ENCODE data around the gene MED29.
A peak's percentile ranks its signal among the peaks of the same experiment; 100 is the strongest.

Gene MED29

DNA sequence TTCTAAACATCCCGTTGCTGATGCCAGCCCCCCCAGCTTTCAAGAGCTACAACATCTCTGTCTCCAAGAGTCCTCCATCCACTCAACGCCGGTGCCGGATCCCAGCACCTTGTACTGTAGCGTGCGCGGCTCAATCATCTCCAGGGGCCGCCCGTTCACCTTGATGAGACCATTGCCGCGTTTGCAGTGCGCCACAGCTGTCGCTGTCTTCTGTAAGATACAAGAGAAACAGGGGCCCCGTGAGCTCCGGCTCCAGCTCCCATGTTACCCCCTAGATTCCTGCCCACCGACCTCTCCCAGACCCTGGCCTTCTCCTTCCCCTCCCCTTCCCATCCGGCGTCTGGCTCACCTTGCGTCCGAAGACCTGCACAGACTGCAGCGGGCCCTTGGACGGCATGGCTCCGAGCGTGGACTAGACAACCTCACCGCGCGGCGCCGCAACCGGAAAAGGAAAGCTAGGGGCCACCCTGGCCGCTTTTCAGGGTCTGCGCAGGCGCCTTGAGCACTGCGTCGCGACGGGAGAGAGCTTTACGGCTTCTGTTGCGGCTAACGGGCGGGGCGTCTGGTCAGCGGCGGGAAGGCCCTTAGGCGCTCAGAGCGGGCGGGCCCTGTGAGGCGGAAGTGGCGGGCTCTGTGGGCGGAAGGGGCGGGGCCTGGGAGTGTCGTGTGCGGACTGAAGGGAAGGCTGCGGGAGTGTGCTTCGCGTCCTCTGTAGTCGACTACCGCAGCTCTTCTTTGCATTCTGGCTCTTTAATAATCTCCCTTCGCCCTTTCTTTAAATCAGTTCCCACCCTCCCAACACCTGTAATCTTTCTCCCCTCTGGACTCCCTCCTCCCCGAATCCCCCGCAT lies 44.5 kb downstream of the MED29 start, which contains the start of gene RPS16:
RPS16 (minus strand) TSS at position 451 of the 851 bp plus-strand sequence; CDS start at position 397, 54 bp downstream.
- no peaks in the 10 kb centered on the region for H3K27me3 ChIP-seq (replicated peaks)
- in situ Hi-C loops (cut with HindIII; ENCODE audit: low pct_ligation_motif_present, low sequenced_read_pairs): no loop called here
- DNase-seq: peak; percentile 95
- peaks cover 35% of the 10 kb centered on the region for H3K36me3 ChIP-seq (replicated peaks)
- H3K4me3 ChIP-seq (ENCODE audit: low read depth, low read length): peak within 1 kb of the TSS; percentile 97
- peak within 1 kb of the TSS; percentile 99 for H3K27ac ChIP-seq
- TF ChIP-seq, protein P1, sequence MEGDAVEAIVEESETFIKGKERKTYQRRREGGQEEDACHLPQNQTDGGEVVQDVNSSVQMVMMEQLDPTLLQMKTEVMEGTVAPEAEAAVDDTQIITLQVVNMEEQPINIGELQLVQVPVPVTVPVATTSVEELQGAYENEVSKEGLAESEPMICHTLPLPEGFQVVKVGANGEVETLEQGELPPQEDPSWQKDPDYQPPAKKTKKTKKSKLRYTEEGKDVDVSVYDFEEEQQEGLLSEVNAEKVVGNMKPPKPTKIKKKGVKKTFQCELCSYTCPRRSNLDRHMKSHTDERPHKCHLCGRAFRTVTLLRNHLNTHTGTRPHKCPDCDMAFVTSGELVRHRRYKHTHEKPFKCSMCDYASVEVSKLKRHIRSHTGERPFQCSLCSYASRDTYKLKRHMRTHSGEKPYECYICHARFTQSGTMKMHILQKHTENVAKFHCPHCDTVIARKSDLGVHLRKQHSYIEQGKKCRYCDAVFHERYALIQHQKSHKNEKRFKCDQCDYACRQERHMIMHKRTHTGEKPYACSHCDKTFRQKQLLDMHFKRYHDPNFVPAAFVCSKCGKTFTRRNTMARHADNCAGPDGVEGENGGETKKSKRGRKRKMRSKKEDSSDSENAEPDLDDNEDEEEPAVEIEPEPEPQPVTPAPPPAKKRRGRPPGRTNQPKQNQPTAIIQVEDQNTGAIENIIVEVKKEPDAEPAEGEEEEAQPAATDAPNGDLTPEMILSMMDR (IDR thresholded peaks at IDR 0.05; ENCODE audit: low read depth, low read length, missing control alignments): peak; percentile 4

DNA sequence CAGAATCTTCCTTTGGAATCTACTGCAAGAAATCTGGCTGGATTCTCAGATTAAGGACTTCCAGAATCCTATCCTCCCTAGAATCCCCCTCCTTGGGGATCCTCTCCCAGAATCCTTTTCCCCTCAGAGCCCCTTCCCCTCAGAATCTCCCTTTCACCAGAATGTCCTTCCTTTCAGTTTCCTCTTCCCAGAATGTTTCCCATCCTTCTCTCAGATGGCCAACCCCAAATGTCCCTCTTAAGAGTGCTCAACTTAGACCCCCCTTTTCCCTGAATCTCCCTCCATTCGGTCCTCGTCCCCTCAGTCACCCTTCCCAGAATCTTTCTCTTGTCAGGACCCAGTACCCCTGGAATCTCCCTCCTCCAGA lies 45.2 kb downstream of the MED29 start:
- Histone ChIP-seq H3K27me3 (replicated peaks) (no peaks in the 10 kb centered on the region), H3K4me3 (ENCODE audit: low read depth, low read length) (peak overlapping the region; percentile 52), H3K36me3 (replicated peaks) (peaks cover 35% of the 10 kb centered on the region), H3K27ac (peak overlapping the region; percentile 99)
- in situ Hi-C loops (cut with HindIII; ENCODE audit: low pct_ligation_motif_present, low sequenced_read_pairs): no loop called here
- TF ChIP-seq, protein P1 (IDR thresholded peaks at IDR 0.05; ENCODE audit: low read depth, low read length, missing control alignments): no peak
- DNase-seq: no peak

DNA sequence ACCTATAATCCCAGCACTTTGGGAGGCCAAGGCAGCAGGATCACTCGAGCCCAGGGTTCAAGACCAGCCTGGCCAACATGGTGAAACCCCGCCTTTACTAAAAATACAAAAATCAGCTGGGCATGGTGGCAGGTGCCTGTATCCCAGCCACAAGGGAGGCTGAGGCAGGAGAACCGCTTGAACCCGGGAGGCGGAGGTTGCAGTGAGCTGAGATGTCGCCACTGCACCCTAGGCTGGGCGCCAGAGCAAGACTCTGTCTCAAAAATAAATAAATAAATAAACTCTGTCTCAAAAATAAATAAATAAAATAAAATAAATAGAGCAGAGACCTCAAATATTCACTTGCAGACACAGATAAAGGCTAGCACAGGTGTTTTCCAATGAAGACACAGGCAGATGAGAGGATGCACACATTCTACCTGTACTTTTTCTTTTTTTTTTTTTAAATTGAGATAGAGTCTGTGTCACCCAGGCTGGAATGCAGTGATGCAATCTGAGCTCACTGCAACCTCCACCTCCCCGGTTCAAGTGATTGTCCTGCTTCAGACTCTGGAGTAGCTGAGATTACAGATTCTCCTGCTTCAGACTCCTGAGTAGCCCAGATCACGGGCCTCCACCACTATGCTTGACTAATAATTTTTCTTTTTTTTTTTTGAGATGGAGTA lies 47.2 kb downstream of the MED29 start:
- no peak overlapping the region for H3K4me3 ChIP-seq (ENCODE audit: low read depth, low read length)
- H3K27ac ChIP-seq: no peak overlapping the region
- in situ Hi-C loops (cut with HindIII; ENCODE audit: low pct_ligation_motif_present, low sequenced_read_pairs): no loop called here
- no peaks in the 10 kb centered on the region for H3K27me3 ChIP-seq (replicated peaks)
- DNase-seq: peak; percentile 59
- peaks cover 18% of the 10 kb centered on the region for H3K36me3 ChIP-seq (replicated peaks)
- TF ChIP-seq, protein P1 (IDR thresholded peaks at IDR 0.05; ENCODE audit: low read depth, low read length, missing control alignments): no peak

DNA sequence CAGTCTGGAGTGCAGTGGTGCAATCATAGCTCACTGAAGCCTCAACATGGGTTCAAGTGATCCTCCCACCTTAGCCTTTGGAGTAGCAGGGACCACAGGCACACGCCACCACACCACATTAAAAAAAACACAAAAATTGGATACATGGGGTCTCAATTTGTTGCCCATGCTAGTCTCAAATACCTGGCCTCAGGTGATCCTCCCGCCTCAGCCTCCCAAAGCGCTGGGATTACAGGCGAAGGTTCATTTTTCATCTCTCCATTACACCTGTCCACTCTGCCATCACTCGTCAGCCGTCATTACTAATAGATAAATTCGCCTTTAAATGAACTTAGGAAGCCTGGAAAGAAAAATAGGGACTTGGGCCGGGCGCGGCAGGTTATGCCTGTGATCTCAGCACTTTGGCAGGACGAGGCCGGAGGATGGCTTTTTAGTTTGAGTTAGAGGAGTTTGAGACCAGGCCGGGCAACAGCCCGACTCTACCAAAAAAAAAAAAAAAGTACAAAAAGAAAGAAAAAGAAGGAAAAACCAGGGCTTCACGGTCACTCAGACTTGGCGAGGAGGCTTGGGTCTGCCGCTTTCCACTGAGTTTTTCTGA lies 53.5 kb downstream of the MED29 start:
- in situ Hi-C loops (cut with HindIII; ENCODE audit: low pct_ligation_motif_present, low sequenced_read_pairs): no loop called here

DNA sequence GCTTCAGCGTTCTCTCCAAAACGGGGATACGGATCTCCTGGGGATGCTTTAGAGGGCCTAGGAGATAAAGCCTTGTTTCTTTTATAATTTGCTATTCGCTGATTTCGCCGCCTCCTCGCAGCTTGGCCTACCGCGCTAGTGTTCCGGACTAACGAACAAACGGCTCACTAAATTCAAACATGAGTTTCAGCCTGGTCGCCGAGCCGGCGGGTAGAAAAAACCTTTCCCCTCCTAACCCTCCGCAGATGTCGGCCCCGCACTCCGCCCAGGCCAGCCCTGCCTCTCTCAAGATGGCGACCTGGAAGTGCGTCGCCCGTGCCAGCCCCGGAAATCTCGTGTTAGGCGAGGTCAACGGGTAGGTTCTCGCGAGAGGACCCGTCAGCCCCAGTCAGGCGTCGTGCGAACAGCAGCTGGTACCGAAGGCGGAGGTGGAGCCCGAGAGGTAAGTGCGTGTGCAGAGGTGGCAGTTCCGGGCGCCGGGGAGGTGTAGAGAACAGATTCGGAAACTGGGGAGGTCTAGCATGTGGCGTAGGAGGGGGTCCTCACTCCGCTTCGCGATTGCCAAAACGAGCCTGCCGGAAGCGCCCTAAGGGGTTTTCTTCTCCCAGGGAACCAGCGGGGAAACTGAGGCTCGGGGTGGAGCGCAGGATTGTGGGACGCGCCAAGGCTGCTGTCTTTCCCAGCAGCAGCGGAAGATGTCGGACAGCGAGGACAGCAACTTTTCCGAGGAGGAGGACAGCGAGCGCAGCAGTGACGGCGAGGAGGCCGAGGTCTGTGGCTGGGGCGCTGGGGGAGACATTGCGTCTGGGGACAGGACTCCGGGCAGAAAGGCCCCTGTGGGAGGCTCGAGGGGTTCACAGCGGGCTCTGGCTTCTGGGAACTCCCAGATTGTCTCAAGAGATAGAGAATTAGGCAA lies 54.3 kb downstream of the MED29 start, which contains the start of gene SUPT5H:
SUPT5H (plus strand) TSS at position 387 of the 916 bp plus-strand sequence; CDS start at position 696, 309 bp downstream.
- peak within 1 kb of the TSS; percentile 99 for H3K4me3 ChIP-seq (ENCODE audit: low read depth, low read length)
- H3K27me3 ChIP-seq (replicated peaks): no peaks in the 10 kb centered on the region
- peaks cover 6% of the 10 kb centered on the region for H3K36me3 ChIP-seq (replicated peaks)
- peak; percentile 92 for DNase-seq
- TF ChIP-seq, protein P1 (IDR thresholded peaks at IDR 0.05; ENCODE audit: low read depth, low read length, missing control alignments): no peak
- in situ Hi-C loops (cut with HindIII; ENCODE audit: low pct_ligation_motif_present, low sequenced_read_pairs): no loop called here
- peak within 1 kb of the TSS; percentile 96 for H3K27ac ChIP-seq

More for the DNA sequence above, 53.5 kb downstream of the MED29 start:
- Histone ChIP-seq H3K27ac (peak overlapping the region; percentile 96), H3K36me3 (replicated peaks) (peaks cover 6% of the 10 kb centered on the region), H3K27me3 (replicated peaks) (no peaks in the 10 kb centered on the region), H3K4me3 (ENCODE audit: low read depth, low read length) (peak overlapping the region; percentile 99)
- no peak for DNase-seq
- TF ChIP-seq, protein P1 (IDR thresholded peaks at IDR 0.05; ENCODE audit: low read depth, low read length, missing control alignments): no peak

Data from brain microvascular endothelial cell (primary cell).